Immature natural killer cell (primary cell): ENCODE results near the gene ARHGAP24. TPM values are rescaled to one million over a fixed set of nuclear protein-coding genes. Genes with fewer than 3 reads are reported as not detected.

Experiments
- DNase-seq, 3 donors: peaks; one replicate each; pipeline ENCODE4 v3.0.0; 2022; ENCODE audit warnings: mixed read lengths in 1 of 3
- H3K27ac Mint-ChIP-seq, 6 donors: one replicate each; pipeline ENCODE4 v1.8.0; 2020; ENCODE audit warnings: mixed read lengths in 6 of 6, mild to moderate bottlenecking in 5 of 6, inconsistent platforms in 4 of 6, moderate library complexity in 3 of 6
- H3K27me3 Mint-ChIP-seq, 3 donors: one replicate each; pipeline ENCODE4 v1.8.0; 2020 to 2021; ENCODE audit warnings: low read depth in 3 of 3, mild to moderate bottlenecking in 3 of 3, mixed read lengths in 3 of 3, moderate library complexity in 3 of 3, inconsistent platforms in 1 of 3
- H3K36me3 Mint-ChIP-seq, 3 donors: one replicate each; pipeline ENCODE4 v1.8.0; 2020; ENCODE audit warnings: mixed read lengths in 3 of 3, inconsistent platforms in 2 of 3, mild to moderate bottlenecking in 2 of 3
- H3K4me1 Mint-ChIP-seq, 2 donors: one replicate each; pipeline ENCODE4 v1.8.0; 2020; ENCODE audit warnings: inconsistent platforms in 2 of 2, mild to moderate bottlenecking in 2 of 2, mixed read lengths in 2 of 2, moderate library complexity in 1 of 2
- H3K4me3 Mint-ChIP-seq, 5 donors: one replicate each; pipeline ENCODE4 v1.8.0; 2020; ENCODE audit warnings: mild to moderate bottlenecking in 5 of 5, mixed read lengths in 5 of 5, inconsistent platforms in 3 of 5, moderate library complexity in 3 of 5
- H3K9me3 Mint-ChIP-seq, 6 donors: one replicate each; pipeline ENCODE4 v1.8.0; 2020; ENCODE audit warnings: mild to moderate bottlenecking in 6 of 6, mixed read lengths in 6 of 6, inconsistent platforms in 4 of 6, moderate library complexity in 3 of 6
- polyA plus RNA-seq, 3 donors: library from polyadenylated mRNA; unstranded; fragments of 300-500 nt; fragmentation: Illumina TruSeq; gene quantifications; one replicate each; pipeline ENCODE4 v1.2.3, GENCODE V29; 2021

The ARHGAP24 gene
- polyA plus RNA-seq, 3 donors from 2014 or later: 0.06 to 0.24 TPM; not detected in 1

DNA sequence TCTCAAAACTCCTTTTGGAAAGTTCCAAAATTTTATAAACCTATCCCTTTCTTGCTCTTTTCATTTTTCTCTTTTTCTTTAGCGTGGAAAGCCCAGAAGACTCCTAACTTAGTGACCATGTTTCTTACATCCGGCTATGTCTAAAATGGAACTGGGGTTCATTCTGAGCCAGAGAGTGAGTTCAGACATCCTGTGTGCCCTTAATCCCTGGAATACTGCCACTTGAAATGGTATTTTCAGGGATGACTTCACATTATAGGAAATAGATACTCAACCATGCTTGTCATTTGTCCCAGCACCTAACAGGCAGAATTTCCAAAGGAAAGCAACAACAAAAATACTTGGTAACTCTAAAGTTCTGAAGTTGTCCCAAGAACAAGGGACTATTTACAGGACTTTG is 379.6 kb downstream of the ARHGAP24 start:
- peaks cover 7 to 33% (median 14%) of the 10 kb centered on the region in 6 donors for H3K9me3 Mint-ChIP-seq
- H3K27ac Mint-ChIP-seq: no peak overlapping the region
- DNase-seq: no peak
- H3K36me3 Mint-ChIP-seq: no peaks in the 10 kb centered on the region
- H3K27me3 Mint-ChIP-seq: peaks cover 0 to 3% (median 0%) of the 10 kb centered on the region in 3 donors
- no peak overlapping the region for H3K4me3 Mint-ChIP-seq
- no peaks in the 10 kb centered on the region for H3K4me1 Mint-ChIP-seq

DNA sequence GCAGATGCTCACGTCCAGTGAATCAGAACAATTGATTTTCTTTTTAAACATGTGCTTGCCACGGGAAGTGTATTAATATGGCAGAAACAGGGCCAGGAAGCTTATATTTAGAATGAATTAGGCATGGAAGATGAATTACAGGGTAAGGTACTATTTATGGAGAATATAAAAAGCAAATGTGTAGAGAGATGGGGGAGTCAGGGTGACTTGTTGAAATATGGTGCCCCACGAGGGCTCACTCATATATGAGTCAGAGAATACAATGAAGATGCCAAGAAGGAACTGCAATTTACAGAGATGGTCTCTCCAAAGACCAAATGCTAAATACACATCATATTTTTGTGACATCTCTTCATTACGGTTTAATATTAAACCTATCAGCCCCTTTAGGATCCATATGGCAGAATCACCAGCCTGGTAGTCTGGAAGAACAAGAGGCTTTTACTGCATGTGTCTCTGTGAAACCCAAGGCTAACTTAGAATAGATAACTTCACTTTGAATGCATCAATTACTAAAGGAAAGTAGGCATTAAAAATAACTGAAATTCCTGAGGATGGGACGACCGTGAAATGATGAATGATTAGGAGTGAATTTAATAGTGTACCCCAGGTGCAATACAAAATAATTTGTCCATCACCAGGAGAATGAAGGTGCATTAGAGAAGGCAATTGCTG is 385.3 kb downstream of the ARHGAP24 start:
- Mint-ChIP-seq H3K27me3 (no peaks in the 10 kb centered on the region), H3K4me1 (no peaks in the 10 kb centered on the region), H3K9me3 (peaks cover 0 to 6% (median 1%) of the 10 kb centered on the region in 6 donors), H3K4me3 (no peak overlapping the region), H3K36me3 (no peaks in the 10 kb centered on the region), H3K27ac (no peak overlapping the region)
- DNase-seq: no peak

DNA sequence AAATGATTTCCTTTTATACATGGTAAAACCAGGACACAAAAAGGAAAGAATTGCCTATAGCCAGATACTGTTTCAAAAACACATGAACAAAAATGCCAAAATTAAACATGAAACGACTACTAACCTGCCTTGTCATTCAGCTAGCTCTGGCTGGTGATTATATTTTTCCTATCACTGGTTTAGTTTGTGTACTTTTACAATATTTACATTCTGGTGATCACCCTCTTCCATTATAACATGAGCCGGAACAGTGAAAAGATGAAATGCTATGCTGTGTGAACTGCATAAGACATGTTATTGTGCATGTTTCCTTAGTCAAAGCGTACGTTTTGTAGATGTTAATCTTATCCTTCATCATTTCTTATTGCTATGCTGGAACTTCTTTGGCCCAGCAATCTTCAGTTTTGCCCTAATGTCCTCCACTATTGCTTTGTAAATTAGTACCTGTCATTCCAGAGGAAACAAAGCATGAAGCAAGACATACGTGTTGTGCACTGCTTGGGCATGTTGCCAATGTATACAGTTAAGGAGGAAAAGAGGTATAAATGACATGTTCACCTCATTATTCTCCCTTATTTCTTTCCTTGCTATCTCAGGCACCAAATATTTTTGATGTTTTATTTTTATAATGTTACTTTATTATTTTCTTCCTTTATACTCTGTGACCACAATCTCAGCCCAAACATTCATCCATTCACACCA is 386.3 kb downstream of the ARHGAP24 start:
- no peaks in the 10 kb centered on the region for H3K4me1 Mint-ChIP-seq
- no peaks in the 10 kb centered on the region for H3K27me3 Mint-ChIP-seq
- H3K4me3 Mint-ChIP-seq: no peak overlapping the region
- DNase-seq: no peak
- H3K36me3 Mint-ChIP-seq: no peaks in the 10 kb centered on the region
- peaks cover 0 to 5% (median 1%) of the 10 kb centered on the region in 6 donors for H3K9me3 Mint-ChIP-seq
- H3K27ac Mint-ChIP-seq: no peak overlapping the region

DNA sequence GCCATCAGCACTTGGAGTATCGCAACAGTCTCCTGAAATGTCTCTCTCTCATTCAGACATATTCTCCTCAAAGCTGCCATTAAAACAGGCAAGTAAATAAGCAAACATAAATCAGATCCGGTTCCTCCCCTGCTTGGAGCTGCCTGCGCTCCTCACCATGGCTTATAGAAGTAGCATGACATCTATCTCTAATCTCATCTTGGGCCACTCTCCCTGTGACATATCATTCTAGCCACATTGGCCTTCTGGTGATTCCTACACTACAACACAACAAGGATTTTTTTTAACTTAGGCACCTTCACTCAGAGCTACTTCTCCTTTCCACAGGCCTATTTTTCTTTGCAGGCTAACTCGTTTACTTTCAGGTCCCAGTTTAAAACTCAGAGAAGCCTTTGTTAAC is 387.9 kb downstream of the ARHGAP24 start:
- H3K4me1 Mint-ChIP-seq: no peaks in the 10 kb centered on the region
- no peaks in the 10 kb centered on the region for H3K36me3 Mint-ChIP-seq
- no peak for DNase-seq
- H3K27ac Mint-ChIP-seq: no peak overlapping the region
- peaks cover 0 to 13% (median 4%) of the 10 kb centered on the region in 6 donors for H3K9me3 Mint-ChIP-seq
- no peak overlapping the region for H3K4me3 Mint-ChIP-seq
- no peaks in the 10 kb centered on the region for H3K27me3 Mint-ChIP-seq

DNA sequence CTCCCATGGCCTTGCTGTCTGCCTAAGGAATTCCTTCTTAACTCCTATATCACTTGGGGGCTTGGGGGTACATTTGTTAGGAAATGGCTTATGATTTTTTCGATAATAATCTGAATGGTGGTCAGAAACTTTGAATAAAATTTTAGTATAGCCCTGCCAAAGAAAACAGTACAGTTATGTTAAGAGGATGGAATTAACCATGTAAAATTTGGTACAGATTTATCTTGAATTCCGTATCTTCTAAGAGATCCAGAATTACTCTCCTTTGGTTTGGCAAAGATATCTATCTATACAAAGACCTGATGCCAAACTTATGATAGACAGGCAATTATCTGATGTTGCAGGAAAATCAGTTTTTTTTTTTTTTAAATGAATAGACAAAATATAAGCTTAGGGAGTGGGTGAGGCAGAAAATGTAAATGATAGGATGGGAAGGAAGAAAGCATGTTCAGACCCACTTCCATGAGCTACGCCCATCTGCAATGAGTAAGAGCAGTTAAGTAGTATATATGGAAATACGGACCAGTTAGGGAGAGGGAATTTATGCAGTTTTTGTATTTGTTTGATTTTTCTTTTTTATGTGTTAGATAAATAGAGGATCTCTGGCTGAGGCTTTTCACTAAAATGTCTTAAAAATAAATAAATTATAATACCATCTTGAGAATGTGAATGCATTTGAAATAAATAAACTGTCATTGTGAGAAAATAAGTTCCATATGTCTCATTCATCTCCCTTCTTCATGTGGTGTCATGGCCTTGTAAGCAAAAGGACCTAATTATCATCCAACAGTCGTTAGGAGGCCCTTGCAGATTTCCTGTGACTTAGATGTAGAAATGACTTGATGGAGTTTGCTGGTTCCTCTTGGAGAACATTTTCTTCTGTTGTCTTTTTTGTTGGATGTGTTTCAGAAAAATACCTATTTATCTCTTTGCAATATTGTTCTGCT is 389.6 kb downstream of the ARHGAP24 start:
- no peaks in the 10 kb centered on the region for H3K4me1 Mint-ChIP-seq
- H3K36me3 Mint-ChIP-seq: no peaks in the 10 kb centered on the region
- peaks cover 0 to 15% (median 5%) of the 10 kb centered on the region in 6 donors for H3K9me3 Mint-ChIP-seq
- H3K27ac Mint-ChIP-seq: no peak overlapping the region
- H3K4me3 Mint-ChIP-seq: no peak overlapping the region
- H3K27me3 Mint-ChIP-seq: no peaks in the 10 kb centered on the region
- no peak for DNase-seq

DNA sequence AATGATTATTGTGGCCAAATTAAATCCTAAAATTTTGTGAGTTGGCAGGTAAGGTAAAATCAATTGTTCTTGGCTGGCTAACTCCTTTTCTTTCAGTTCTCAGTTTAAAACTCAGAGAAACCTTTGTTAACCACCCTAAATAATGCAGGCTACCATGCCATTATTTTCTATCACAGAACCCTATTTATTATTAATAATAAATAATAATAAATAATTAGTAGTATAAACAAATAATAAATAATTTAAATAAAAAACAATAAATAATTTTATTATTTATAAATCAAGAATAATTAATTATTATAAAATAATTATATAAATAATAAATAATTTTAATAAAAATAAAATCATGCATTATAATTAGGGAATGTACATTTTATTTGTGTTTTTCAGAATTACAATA is 390.3 kb downstream of the ARHGAP24 start:
- Mint-ChIP-seq H3K27ac (no peak overlapping the region), H3K9me3 (peaks cover 0 to 15% (median 5%) of the 10 kb centered on the region in 6 donors), H3K36me3 (no peaks in the 10 kb centered on the region), H3K27me3 (no peaks in the 10 kb centered on the region), H3K4me1 (no peaks in the 10 kb centered on the region), H3K4me3 (no peak overlapping the region)
- DNase-seq: no peak

DNA sequence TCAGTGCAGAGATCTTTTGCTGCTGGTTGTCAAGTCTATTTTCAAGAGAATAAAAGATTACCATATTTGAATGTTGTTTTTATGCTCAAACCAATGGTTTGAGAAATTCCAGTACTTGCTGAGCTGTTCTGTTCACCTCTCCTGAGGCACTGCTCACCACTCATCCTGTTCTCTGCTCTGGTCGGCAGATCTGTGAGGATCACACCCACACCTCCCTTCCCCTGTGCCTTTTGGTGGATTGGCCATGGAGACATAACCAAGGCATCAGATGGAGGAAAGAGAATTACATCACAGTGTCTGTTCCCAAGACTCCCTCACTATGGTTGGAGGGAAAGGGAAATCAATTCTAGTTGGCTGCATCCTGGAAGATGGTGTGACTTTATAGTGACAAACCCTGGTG is 391.6 kb downstream of the ARHGAP24 start:
- DNase-seq: no peak
- no peak overlapping the region for H3K27ac Mint-ChIP-seq
- H3K9me3 Mint-ChIP-seq: peaks cover 0 to 15% (median 5%) of the 10 kb centered on the region in 6 donors
- H3K4me1 Mint-ChIP-seq: no peaks in the 10 kb centered on the region
- no peaks in the 10 kb centered on the region for H3K36me3 Mint-ChIP-seq
- no peak overlapping the region for H3K4me3 Mint-ChIP-seq
- H3K27me3 Mint-ChIP-seq: no peaks in the 10 kb centered on the region

DNA sequence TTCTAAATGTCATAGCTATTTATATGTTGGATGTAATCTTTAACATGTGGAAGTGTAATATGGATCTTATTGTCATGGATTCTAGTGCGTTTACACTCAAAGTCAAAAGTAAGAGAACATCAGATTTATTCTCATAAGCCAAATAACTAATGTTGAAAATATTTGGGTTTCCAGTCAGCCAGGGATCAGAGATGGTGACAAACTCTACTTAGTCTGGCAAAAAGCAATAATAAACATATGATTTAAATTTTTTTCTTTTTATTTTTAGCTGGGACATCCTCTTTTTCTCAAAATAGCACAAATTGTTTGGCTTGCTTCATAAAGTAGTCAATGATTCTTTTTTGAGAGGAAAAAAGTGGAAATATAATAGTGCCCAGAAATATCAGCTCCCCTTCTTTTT is 392.3 kb downstream of the ARHGAP24 start:
- Mint-ChIP-seq H3K27me3 (no peaks in the 10 kb centered on the region), H3K4me1 (no peaks in the 10 kb centered on the region), H3K4me3 (no peak overlapping the region), H3K27ac (no peak overlapping the region), H3K9me3 (peaks cover 0 to 15% (median 5%) of the 10 kb centered on the region in 6 donors), H3K36me3 (no peaks in the 10 kb centered on the region)
- no peak for DNase-seq

DNA sequence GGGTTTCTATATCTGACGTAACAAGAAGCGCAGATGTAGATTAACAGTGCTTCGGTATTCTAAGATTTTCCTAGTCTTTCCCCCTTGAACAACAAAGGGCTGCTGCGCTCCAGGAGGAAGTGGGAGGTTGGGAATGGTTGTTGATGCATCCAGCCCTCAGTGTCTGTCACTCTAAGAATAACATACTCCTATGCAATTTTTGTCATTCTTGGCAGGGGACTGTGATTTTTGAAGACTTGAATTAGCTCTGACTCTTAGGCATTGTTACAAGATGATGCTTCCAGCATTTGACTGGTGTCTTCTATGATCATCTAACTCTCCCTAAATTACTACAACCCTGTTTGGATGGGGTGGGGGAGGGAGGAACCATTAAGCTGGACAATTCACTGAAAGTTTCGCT is 394.2 kb downstream of the ARHGAP24 start:
- no peaks in the 10 kb centered on the region for H3K27me3 Mint-ChIP-seq
- H3K36me3 Mint-ChIP-seq: no peaks in the 10 kb centered on the region
- no peak for DNase-seq
- peaks cover 0 to 15% (median 5%) of the 10 kb centered on the region in 6 donors for H3K9me3 Mint-ChIP-seq
- no peak overlapping the region for H3K4me3 Mint-ChIP-seq
- H3K27ac Mint-ChIP-seq: no peak overlapping the region
- H3K4me1 Mint-ChIP-seq: no peaks in the 10 kb centered on the region

DNA sequence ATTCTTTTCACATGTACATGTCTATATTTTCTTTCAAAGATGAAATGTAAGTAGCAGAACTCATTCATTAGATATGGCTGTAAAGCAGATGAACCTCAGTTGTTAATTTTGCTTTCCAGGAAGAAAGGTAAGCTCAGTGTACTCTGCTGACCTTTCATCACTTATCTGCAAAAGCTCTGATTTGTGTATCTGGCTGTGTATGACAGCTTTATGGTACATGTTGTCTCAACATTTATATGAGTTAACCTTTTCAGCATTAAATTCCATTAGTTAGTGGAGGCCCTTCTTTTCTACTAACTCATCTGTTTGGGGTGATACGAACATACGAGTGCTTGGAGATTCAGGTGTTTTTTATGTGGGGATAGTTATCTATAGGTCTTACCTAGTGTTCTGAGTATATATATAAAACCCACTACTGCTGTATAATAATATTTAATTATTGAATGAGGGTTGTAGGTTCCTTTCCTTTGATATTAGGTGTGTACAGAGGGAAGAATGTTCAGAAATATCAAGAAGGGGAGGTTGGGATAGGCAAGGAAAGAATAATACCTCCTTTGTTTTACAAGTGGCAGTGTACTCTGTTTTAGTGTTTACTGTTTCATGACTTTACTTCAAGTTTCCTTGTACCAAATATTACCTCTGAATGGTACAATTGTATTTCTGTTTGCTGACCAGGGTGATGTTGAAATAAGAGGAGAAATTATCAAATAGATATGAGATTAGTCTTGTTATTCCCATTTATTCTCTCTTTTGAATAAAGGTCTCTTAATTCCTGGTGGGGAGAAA is 395.5 kb downstream of the ARHGAP24 start:
- Mint-ChIP-seq H3K4me3 (no peak overlapping the region), H3K4me1 (no peaks in the 10 kb centered on the region), H3K27me3 (no peaks in the 10 kb centered on the region), H3K36me3 (no peaks in the 10 kb centered on the region), H3K27ac (no peak overlapping the region), H3K9me3 (peaks cover 0 to 10% (median 4%) of the 10 kb centered on the region in 6 donors)
- DNase-seq: no peak

DNA sequence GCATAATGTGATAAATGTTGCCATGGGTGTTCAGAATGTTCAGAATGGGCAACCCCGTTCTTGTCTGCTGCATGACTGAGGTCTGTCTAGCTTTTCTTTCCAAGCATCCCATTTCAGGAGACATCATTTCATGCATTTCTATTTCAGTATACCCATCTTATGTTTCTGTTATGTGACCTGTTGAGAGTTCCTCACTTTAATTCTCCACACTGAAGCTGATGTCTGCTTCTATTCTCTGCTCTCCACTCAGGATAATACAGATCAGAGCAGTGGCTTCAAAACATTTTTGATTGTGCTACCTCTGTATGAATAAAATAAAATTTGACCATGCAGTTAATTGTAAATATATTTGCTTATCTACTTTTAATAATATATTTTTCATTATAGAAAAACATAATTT is 398.6 kb downstream of the ARHGAP24 start:
- Mint-ChIP-seq H3K27me3 (no peaks in the 10 kb centered on the region), H3K4me1 (no peaks in the 10 kb centered on the region), H3K36me3 (no peaks in the 10 kb centered on the region), H3K9me3 (peaks cover 0 to 5% (median 2%) of the 10 kb centered on the region in 6 donors), H3K4me3 (no peak overlapping the region), H3K27ac (no peak overlapping the region)
- DNase-seq: no peak

DNA sequence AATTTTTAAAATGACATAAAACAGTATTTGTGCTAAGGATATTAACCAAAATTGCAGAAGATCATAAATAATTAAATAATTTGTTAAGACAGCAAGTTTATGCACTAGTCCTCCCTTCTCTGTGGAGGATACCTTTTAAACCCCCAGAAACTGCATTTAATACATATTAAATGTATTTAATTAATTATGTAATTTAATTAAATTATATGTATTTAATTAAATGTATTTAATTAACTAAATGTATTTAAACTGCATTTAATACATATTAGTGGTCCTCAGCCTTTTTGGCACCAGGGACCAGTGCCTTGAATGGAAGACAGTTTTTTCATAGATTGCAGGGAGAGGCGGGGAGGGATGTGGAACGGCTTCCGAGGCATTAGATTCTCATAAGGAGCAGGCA is 404.6 kb downstream of the ARHGAP24 start:
- H3K36me3 Mint-ChIP-seq: no peaks in the 10 kb centered on the region
- peaks cover 0 to 3% (median 2%) of the 10 kb centered on the region in 3 donors for H3K27me3 Mint-ChIP-seq
- H3K27ac Mint-ChIP-seq: no peak overlapping the region
- no peak for DNase-seq
- H3K4me1 Mint-ChIP-seq: no peaks in the 10 kb centered on the region
- H3K4me3 Mint-ChIP-seq: no peak overlapping the region
- H3K9me3 Mint-ChIP-seq: peaks cover 0 to 10% (median 3%) of the 10 kb centered on the region in 6 donors

DNA sequence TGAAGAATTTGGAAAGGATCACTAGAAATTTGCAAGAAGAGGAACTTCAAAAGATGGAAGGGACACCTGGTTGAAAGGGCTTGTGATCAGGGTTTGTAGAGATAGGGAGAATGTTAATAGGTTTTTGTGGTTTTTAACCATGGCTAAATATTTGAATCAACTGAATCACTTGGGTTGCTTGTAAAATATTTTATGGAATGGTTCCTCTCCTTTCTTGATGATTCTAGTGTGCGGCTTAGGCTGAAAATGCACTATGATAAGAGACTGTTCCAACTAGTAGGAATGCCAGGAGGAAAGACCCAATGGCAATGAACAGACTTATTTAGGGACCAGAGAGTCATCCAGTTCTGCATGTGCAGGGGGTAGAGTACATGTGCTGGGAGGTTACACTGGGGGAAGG is 408.2 kb downstream of the ARHGAP24 start:
- H3K27ac Mint-ChIP-seq: no peak overlapping the region
- peaks cover 0 to 23% (median 4%) of the 10 kb centered on the region in 6 donors for H3K9me3 Mint-ChIP-seq
- H3K4me3 Mint-ChIP-seq: no peak overlapping the region
- no peaks in the 10 kb centered on the region for H3K36me3 Mint-ChIP-seq
- DNase-seq: no peak
- H3K27me3 Mint-ChIP-seq: peaks cover 0 to 3% (median 2%) of the 10 kb centered on the region in 3 donors
- no peaks in the 10 kb centered on the region for H3K4me1 Mint-ChIP-seq
